PC-3 (cell line): Measurements from ENCODE around the gene SMYD1. TPM values are rescaled to one million over a fixed set of nuclear protein-coding genes. Genes with fewer than 3 reads are reported as not detected.

ENCODE experiments used
- ATAC-seq: fragments of 200-7000 bp; cut with Tn5 transposase; 2 replicates; pipeline ENCODE4 v1.9.1; 2020; ENCODE audit warnings: mild to moderate bottlenecking, moderate library complexity
- BruUV-seq: library from RNA; stranded (reverse); fragments of 400-500 nt; replicated peaks from 2 replicates; lab custom pipeline; 2021; lab: Mats Ljungman, UMichigan
- CTCF ChIA-PET: fragments of 300-600 bp; sonication (Branson Sonifier 250); formaldehyde crosslinking; loops from one replicate; lab custom pipeline; 2022; ENCODE audit warnings: antibody characterized with exemption; lab: Charles Lee
- POLR2A ChIA-PET: fragments of 300-600 bp; sonication (Branson Sonifier 250); formaldehyde crosslinking; loops from one replicate; lab custom pipeline; 2022; ENCODE audit warnings: antibody characterized with exemption; ENCODE audit not compliant: unreplicated experiment; lab: Charles Lee
- DNase-seq: peaks from one replicate; pipeline ENCODE4 v3.0.0-alpha.2; 2015
- H2AFZ ChIP-seq: fragments of 300-600 bp; sonication (generic); 2 replicates; pipeline ENCODE4 v1.6.0; 2016; ENCODE audit warnings: antibody characterized with exemption, low read length
- H3F3A ChIP-seq: fragments of 300-600 bp; sonication (generic); one replicate; pipeline ENCODE4 v1.6.0; 2017; ENCODE audit warnings: antibody characterized with exemption, low read length, control low read depth, mild to moderate bottlenecking; ENCODE audit not compliant: unreplicated experiment
- H3K27ac ChIP-seq: fragments of 300-600 bp; sonication (generic); 2 replicates; pipeline ENCODE4 v1.5.1; 2016; ENCODE audit warnings: mild to moderate bottlenecking, low read length
- H3K27me3 ChIP-seq: fragments of 300-600 bp; sonication (generic); 2 replicates; pipeline ENCODE4 v1.6.1; 2016; ENCODE audit warnings: low read length, mixed read lengths
- H3K36me3 ChIP-seq: fragments of 300-600 bp; sonication (generic); 2 replicates; pipeline ENCODE4 v1.6.1; 2016; ENCODE audit warnings: low read depth, mixed run types, low read length, mixed read lengths
- H3K4me1 ChIP-seq: fragments of 300-600 bp; sonication (generic); 2 replicates; pipeline ENCODE4 v1.5.1; 2016; ENCODE audit warnings: low read length; ENCODE audit not compliant: insufficient read depth
- H3K4me2 ChIP-seq: fragments of 300-600 bp; sonication (generic); 2 replicates; pipeline ENCODE4 v1.6.0; 2016; ENCODE audit warnings: low read length
- H3K4me3 ChIP-seq: fragments of 300-600 bp; sonication (generic); 2 replicates; pipeline ENCODE4 v1.5.1; 2016; ENCODE audit warnings: mild to moderate bottlenecking, low read length, mixed read lengths
- H3K79me2 ChIP-seq: fragments of 300-600 bp; sonication (generic); 2 replicates; pipeline ENCODE4 v1.6.1; 2017; ENCODE audit warnings: low read length, mixed read lengths
- H3K9ac ChIP-seq: fragments of 300-600 bp; sonication (generic); 2 replicates; pipeline ENCODE4 v1.6.0; 2016; ENCODE audit warnings: mild to moderate bottlenecking, low read length
- H3K9me2 ChIP-seq: fragments of 300-600 bp; sonication (generic); replicated peaks from 2 replicates; pipeline ENCODE4 v1.6.1; 2016; ENCODE audit warnings: mixed run types, low read length, mixed read lengths
- H3K9me3 ChIP-seq: fragments of 300-600 bp; sonication (generic); 2 replicates; pipeline ENCODE4 v1.6.1; 2016; ENCODE audit warnings: low read length, mixed read lengths
- H4K20me1 ChIP-seq: fragments of 300-600 bp; sonication (generic); 2 replicates; pipeline ENCODE4 v1.6.1; 2016; ENCODE audit warnings: low read length, mixed read lengths
- CTCF ChIP-seq: fragments of 300-600 bp; sonication (generic); conservative IDR thresholded peaks from 2 replicates; pipeline ENCODE4 v1.5.1; 2017; ENCODE audit warnings: antibody characterized with exemption, low read depth, mild to moderate bottlenecking, low read length
- EZH2 ChIP-seq: fragments of 300-600 bp; sonication (generic); IDR thresholded peaks from one replicate; pipeline ENCODE4 v1.6.1; 2017; ENCODE audit warnings: antibody characterized with exemption, mild to moderate bottlenecking, low read length; ENCODE audit not compliant: unreplicated experiment
- EZH2phosphoT487 ChIP-seq: fragments of 300-600 bp; sonication (generic); IDR thresholded peaks from 2 replicates; pipeline ENCODE4 v1.6.1; 2018; ENCODE audit warnings: mild to moderate bottlenecking, antibody characterized with exemption, low read length, borderline replicate concordance
- intact Hi-C: fragments of 100-400 bp; cut with micrococcal nuclease; formaldehyde crosslinking; loops from 2 replicates; pipeline ENCODE4 v1.9.0; 2023
- total RNA-seq: library from RNA; depleted of rRNA; stranded (reverse); fragments of >200 nt; gene quantifications from 2 replicates; pipeline ENCODE4 v1.2.3, GENCODE V29; 2014

The SMYD1 gene
- total RNA-seq, 1 experiment from 2014 or later = not detected

GRCh38 chr2:88074150-88074549 is 6.5 kb downstream of the SMYD1 start:
- Histone ChIP-seq H3K9ac (no peak overlapping the region), H3K27ac (no peak overlapping the region), H3K9me2 (no peaks in the 10 kb centered on the region), H2AFZ (no peak overlapping the region), H3K79me2 (no peaks in the 10 kb centered on the region), H3K4me3 (no peak overlapping the region), H3K4me1 (peaks cover 11% of the 10 kb centered on the region; the same call in 1 of the 2 replicates), H3K9me3 (no peaks in the 10 kb centered on the region), H3K4me2 (no peak overlapping the region), H3K36me3 (no peaks in the 10 kb centered on the region), H3K27me3 (no peaks in the 10 kb centered on the region), H4K20me1 (no peaks in the 10 kb centered on the region), H3F3A (no peaks in the 10 kb centered on the region)
- no peak for TF ChIP-seq EZH2
- no peak for TF ChIP-seq EZH2phosphoT487
- no peak for TF ChIP-seq CTCF
- ChIA-PET CTCF (no interaction called here), POLR2A (no interaction called here)
- BruUV-seq = no TSS peak
- ATAC-seq (no peak), DNase-seq (no peak)
- intact Hi-C loops = no loop called here

- DNase-seq (peak; percentile 77), ATAC-seq (peak; percentile 75)
- Histone ChIP-seq H3K9me3 (no peaks in the 10 kb centered on the region), H3K27me3 (no peaks in the 10 kb centered on the region), H3K79me2 (no peaks in the 10 kb centered on the region), H3K9ac (no peak overlapping the region), H3F3A (no peaks in the 10 kb centered on the region), H3K4me3 (no peak overlapping the region), H3K4me2 (no peak overlapping the region), H3K4me1 (peaks cover 11% of the 10 kb centered on the region; the same call in 1 of the 2 replicates), H4K20me1 (no peaks in the 10 kb centered on the region), H3K9me2 (no peaks in the 10 kb centered on the region), H3K27ac (no peak overlapping the region), H2AFZ (no peak overlapping the region), H3K36me3 (no peaks in the 10 kb centered on the region)
- TF ChIP-seq CTCF (no peak), EZH2phosphoT487 (no peak), EZH2 (no peak)
- POLR2A ChIA-PET = interaction anchor here (0.6 kb wide), 1 partner anchor 45 kb away, joined by 4 read pairs; no protein-coding TSS in a partner anchor
- CTCF ChIA-PET = interaction anchor here (0.6 kb wide), 1 partner anchor 15 kb away, joined by 3 read pairs; no protein-coding TSS in a partner anchor
- BruUV-seq = no TSS peak
- intact Hi-C loops = no loop called here
Observed at GRCh38 chr2:88074854-88075292, 7.2 kb downstream of the SMYD1 start.

- no peaks in the 10 kb centered on the region for H3K79me2 ChIP-seq
- H3K9ac ChIP-seq = no peak overlapping the region
- no peak overlapping the region for H3K4me2 ChIP-seq
- no TSS peak for BruUV-seq
- CTCF ChIA-PET = no interaction called here
- no peak overlapping the region for H3K27ac ChIP-seq
- H4K20me1 ChIP-seq = no peaks in the 10 kb centered on the region
- peaks cover 11% of the 10 kb centered on the region; the same call in 1 of the 2 replicates for H3K4me1 ChIP-seq
- POLR2A ChIA-PET = interaction anchor here (0.6 kb wide), 1 partner anchor 13 kb away, joined by 5 read pairs; no protein-coding TSS in a partner anchor
- H2AFZ ChIP-seq = no peak overlapping the region
- no peak overlapping the region for H3K4me3 ChIP-seq
- H3K27me3 ChIP-seq = no peaks in the 10 kb centered on the region
- intact Hi-C loops = no loop called here
- H3F3A ChIP-seq = no peaks in the 10 kb centered on the region
- DNase-seq = no peak
- H3K36me3 ChIP-seq = no peaks in the 10 kb centered on the region
- H3K9me3 ChIP-seq = no peaks in the 10 kb centered on the region
- TF ChIP-seq CTCF (no peak), EZH2 (no peak), EZH2phosphoT487 (no peak)
- ATAC-seq = no peak
- no peaks in the 10 kb centered on the region for H3K9me2 ChIP-seq
Observed at GRCh38 chr2:88077080-88077479, 9.5 kb downstream of the SMYD1 start.
